ENCODE data around the gene TCOF1. TPM values are rescaled to one million over a fixed set of nuclear protein-coding genes. Genes with fewer than 3 reads are reported as not detected.

Gene TCOF1
- total RNA-seq, 4 donors from 2014 or later, result 9.4 to 40.0 (median 20.1) TPM

DNA sequence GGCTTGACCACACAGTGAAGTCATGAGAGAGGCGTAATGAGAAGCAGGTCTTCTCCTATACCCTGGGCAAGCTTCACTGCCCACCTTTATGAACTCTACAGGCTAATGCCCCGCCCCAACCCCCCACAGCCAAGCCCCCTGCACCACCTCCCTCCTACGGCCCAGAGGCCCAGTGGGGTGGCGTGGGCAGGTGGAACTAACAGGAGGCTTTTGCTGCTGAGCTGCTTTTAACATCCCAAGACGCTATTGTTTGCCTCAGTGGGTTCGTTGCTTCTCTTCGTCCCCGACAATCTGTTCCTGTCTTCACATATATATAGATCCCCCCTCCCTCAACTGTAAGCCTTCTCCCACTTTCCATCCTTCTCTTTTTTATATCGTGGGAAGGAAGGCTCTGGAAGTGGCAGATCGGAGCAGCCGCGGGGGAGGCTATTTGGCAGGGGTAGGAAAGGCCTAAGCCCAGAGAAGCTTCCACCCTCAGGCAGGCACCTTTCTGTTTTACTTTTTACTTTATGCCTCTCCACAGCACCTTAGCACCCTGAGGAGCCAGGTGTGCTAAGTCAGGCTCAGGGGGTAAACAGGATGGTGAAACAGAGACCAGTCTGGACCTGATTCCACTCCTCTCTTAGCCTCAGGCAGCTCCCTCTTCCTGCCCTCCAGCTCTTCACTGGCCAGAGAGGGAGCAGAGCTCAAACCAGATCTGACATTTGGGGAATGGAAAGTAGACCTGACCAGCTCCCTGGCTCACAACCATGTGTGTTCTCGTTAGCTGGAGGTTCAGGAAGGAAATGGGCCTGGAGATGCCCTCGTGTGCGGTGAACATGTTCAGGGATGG lies 28.7 kb downstream of the TCOF1 start:
- no peak for TF ChIP-seq POLR2A (IDR thresholded peaks at IDR 0.05)
- TF ChIP-seq, protein P1, sequence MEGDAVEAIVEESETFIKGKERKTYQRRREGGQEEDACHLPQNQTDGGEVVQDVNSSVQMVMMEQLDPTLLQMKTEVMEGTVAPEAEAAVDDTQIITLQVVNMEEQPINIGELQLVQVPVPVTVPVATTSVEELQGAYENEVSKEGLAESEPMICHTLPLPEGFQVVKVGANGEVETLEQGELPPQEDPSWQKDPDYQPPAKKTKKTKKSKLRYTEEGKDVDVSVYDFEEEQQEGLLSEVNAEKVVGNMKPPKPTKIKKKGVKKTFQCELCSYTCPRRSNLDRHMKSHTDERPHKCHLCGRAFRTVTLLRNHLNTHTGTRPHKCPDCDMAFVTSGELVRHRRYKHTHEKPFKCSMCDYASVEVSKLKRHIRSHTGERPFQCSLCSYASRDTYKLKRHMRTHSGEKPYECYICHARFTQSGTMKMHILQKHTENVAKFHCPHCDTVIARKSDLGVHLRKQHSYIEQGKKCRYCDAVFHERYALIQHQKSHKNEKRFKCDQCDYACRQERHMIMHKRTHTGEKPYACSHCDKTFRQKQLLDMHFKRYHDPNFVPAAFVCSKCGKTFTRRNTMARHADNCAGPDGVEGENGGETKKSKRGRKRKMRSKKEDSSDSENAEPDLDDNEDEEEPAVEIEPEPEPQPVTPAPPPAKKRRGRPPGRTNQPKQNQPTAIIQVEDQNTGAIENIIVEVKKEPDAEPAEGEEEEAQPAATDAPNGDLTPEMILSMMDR (IDR thresholded peaks at IDR 0.05), result no peak
- intact Hi-C loops (cut with DNase I; ENCODE audit: low total_unique reads), result no loop called here
- Histone ChIP-seq H3K4me3 (no peak overlapping the region), H3K9me3 (no peaks in the 10 kb centered on the region), H3K27me3 (no peaks in the 10 kb centered on the region), H3K27ac (no peak overlapping the region), H3K36me3 (no peaks in the 10 kb centered on the region), H3K4me1 (no peaks in the 10 kb centered on the region)
- no peak for DNase-seq

DNA sequence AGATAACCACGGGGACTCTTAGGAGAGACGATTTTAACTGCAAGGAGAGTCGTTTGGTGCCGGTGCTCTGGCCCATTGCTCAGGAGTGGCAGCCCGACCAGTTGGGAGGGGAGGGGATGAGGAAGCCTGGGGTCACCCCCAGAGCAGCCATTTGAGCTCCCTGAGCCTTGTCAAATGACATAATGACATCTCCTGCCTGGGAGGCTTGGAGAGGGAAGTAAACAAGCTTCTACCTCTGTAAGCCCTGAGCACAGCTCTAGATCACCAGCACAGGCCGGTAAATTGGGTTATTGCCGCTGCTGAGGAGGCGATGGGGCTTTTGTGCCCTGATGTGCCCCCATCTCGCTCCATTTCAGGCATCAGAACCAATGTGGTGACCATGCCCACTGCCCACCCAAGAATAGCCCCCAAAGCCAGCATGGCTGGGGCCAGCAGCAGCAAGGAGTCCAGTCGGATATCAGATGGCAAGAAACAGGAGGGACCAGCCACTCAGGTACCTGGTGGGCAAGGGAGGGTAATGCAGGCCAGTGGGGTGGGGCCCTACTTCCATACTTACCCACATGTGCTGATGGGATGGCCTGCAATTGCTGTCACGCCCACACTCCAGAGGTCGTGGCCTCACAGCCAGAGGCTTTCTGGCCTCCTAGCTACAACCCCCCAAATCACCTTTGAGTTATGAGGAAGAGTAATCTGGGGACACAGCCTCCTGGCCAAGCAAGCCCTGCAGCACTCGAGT lies 32.2 kb downstream of the TCOF1 start:
- no peak overlapping the region for H3K27ac ChIP-seq
- no peak overlapping the region for H3K4me3 ChIP-seq
- intact Hi-C loops (cut with DNase I; ENCODE audit: low total_unique reads), result no loop called here
- H3K27me3 ChIP-seq, result no peaks in the 10 kb centered on the region
- TF ChIP-seq, protein P1 (IDR thresholded peaks at IDR 0.05), result no peak
- TF ChIP-seq POLR2A (IDR thresholded peaks at IDR 0.05), result no peak
- H3K36me3 ChIP-seq, result no peaks in the 10 kb centered on the region
- DNase-seq, result no peak
- H3K4me1 ChIP-seq, result no peaks in the 10 kb centered on the region
- no peaks in the 10 kb centered on the region for H3K9me3 ChIP-seq

DNA sequence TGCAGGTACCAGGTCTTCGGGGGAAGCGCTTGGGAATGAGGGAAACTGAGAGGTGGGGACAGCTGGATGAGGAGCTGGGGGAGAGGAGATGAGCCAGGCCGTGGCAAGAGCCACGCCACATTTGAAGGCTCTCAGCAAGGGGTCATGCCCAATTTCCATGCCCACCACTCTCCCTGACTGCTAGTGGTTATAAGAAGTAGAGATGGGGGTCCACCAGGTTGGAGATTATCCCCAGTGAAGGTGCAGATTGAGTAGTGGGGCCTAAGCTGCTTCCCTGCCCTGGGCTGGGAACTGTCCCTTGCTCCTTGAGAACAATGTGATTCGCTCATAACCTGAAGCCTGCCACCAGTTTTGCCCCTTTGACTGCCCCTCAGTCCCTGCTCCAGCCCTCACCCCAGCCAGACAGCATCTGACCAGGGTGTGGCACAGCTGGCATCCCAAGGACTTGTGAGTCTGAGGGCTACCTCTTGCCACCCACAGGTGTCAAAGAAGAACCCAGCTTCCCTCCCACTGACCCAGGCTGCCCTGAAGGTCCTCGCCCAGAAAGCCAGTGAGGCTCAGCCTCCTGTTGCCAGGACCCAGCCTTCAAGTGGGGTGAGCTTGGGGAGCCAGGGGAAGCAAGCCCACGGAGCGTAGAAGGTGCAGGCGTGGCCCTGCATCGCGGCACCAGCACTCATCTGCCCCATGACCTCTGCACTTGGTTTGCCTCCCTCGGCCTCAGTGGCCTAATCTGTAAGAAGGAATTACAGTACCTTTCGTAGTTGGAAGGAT lies 33.8 kb downstream of the TCOF1 start:
- Histone ChIP-seq H3K27me3 (no peaks in the 10 kb centered on the region), H3K4me3 (no peak overlapping the region), H3K4me1 (no peaks in the 10 kb centered on the region), H3K27ac (no peak overlapping the region), H3K9me3 (no peaks in the 10 kb centered on the region), H3K36me3 (no peaks in the 10 kb centered on the region)
- no peak for DNase-seq
- no peak for TF ChIP-seq POLR2A (IDR thresholded peaks at IDR 0.05)
- TF ChIP-seq, protein P1 (IDR thresholded peaks at IDR 0.05), result no peak
- intact Hi-C loops (cut with DNase I; ENCODE audit: low total_unique reads), result no loop called here

DNA sequence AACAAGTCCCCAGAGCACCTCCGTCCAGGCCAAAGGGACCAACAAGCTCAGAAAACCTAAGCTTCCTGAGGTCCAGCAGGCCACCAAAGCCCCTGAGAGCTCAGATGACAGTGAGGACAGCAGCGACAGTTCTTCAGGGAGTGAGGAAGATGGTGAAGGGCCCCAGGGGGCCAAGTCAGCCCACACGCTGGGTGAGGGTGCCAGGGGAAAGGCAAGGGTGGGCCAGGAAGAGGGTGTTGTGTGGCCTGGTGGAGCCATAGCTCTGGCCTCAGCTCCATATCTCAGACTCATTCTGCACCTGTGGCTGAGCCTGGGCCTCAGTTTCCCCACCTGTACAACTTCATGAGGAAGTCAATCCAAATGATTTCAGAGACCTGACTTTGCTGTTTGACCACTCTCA lies 34.5 kb downstream of the TCOF1 start:
- Histone ChIP-seq H3K4me3 (no peak overlapping the region), H3K27me3 (no peaks in the 10 kb centered on the region), H3K9me3 (no peaks in the 10 kb centered on the region), H3K4me1 (no peaks in the 10 kb centered on the region), H3K36me3 (no peaks in the 10 kb centered on the region), H3K27ac (no peak overlapping the region)
- TF ChIP-seq, protein P1 (IDR thresholded peaks at IDR 0.05), result no peak
- no peak for TF ChIP-seq POLR2A (IDR thresholded peaks at IDR 0.05)
- intact Hi-C loops (cut with DNase I; ENCODE audit: low total_unique reads), result no loop called here
- no peak for DNase-seq
